Mesothelial cell of epicardium (in vitro differentiated cells): ENCODE measurements around the gene CTNNA3. TPM values are rescaled to one million over a fixed set of nuclear protein-coding genes. Genes with fewer than 3 reads are reported as not detected.

Source experiments
- DNase-seq, 2 experiments: peaks; one replicate each; pipeline ENCODE4 v3.0.0; 2021; ENCODE audit warnings: low spot score in 2 of 2; ENCODE audit not compliant: unreplicated experiment in 2 of 2
- H3K27ac Mint-ChIP-seq: 2 replicates; pipeline ENCODE4 v1.8.0; 2021; ENCODE audit warnings: mixed read lengths
- H3K27me3 Mint-ChIP-seq: 2 replicates; pipeline ENCODE4 v1.8.0; 2021; ENCODE audit warnings: low read depth, mixed read lengths
- H3K36me3 Mint-ChIP-seq: 2 replicates; pipeline ENCODE4 v1.8.0; 2021; ENCODE audit warnings: mixed read lengths
- H3K4me1 Mint-ChIP-seq: 2 replicates; pipeline ENCODE4 v1.8.0; 2021; ENCODE audit warnings: mixed read lengths
- H3K4me3 Mint-ChIP-seq: 2 replicates; pipeline ENCODE4 v1.8.0; 2021; ENCODE audit warnings: mild to moderate bottlenecking, moderate library complexity, mixed read lengths
- H3K9me3 Mint-ChIP-seq: 2 replicates; pipeline ENCODE4 v1.8.0; 2021; ENCODE audit warnings: mixed read lengths
- total RNA-seq: library from RNA; stranded (reverse); gene quantifications from 3 replicates; pipeline ENCODE4 v1.2.1, GENCODE V29; 2021
- TF ChIP-seq, protein P1 (sequence below): fragments of 200-600 bp; sonication (generic); IDR thresholded peaks from one replicate; pipeline ENCODE4 v1.5.0; 2021; ENCODE audit warnings: antibody characterized with exemption; ENCODE audit not compliant: unreplicated experiment

CTNNA3 gene
- total RNA-seq, 1 donor from 2014 or later = 14.2 TPM

DNA sequence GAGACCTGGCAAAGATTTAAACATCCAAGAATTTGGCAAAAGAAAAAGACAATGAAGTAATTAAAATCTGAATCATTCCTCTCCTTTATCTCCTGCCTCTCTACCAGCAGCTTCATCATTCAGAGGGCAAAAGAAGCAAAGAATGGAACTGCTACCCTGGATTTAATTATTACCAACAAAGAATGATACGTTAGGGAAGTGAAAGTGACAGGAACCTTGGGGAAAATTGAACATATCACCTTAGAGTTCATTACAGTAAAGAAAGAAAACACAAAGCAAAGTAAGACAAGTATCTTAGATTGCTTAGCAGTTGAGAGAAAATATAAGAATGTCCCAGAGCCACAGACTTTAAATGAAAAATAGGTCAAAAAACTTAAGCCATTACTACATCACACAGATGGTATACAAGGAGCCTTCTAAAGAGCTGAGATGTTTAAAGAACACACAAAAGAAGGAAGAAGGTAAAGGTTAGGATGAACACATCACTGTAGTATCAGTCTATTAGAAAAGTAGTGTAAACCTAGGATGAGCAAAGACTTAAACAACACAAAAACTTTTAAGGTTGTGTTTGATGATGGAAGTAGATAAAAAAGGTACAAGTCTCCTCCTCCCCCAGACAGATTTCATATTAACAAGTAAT lies 17.5 kb downstream of the CTNNA3 start:
- Mint-ChIP-seq H3K36me3 (peaks cover 2% of the 10 kb centered on the region), H3K27ac (no peak overlapping the region), H3K27me3 (peaks cover 9% of the 10 kb centered on the region), H3K4me3 (no peak overlapping the region), H3K4me1 (no peaks in the 10 kb centered on the region), H3K9me3 (peaks cover 10% of the 10 kb centered on the region)
- TF ChIP-seq, protein P1, sequence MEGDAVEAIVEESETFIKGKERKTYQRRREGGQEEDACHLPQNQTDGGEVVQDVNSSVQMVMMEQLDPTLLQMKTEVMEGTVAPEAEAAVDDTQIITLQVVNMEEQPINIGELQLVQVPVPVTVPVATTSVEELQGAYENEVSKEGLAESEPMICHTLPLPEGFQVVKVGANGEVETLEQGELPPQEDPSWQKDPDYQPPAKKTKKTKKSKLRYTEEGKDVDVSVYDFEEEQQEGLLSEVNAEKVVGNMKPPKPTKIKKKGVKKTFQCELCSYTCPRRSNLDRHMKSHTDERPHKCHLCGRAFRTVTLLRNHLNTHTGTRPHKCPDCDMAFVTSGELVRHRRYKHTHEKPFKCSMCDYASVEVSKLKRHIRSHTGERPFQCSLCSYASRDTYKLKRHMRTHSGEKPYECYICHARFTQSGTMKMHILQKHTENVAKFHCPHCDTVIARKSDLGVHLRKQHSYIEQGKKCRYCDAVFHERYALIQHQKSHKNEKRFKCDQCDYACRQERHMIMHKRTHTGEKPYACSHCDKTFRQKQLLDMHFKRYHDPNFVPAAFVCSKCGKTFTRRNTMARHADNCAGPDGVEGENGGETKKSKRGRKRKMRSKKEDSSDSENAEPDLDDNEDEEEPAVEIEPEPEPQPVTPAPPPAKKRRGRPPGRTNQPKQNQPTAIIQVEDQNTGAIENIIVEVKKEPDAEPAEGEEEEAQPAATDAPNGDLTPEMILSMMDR = no peak
- no peak for DNase-seq

DNA sequence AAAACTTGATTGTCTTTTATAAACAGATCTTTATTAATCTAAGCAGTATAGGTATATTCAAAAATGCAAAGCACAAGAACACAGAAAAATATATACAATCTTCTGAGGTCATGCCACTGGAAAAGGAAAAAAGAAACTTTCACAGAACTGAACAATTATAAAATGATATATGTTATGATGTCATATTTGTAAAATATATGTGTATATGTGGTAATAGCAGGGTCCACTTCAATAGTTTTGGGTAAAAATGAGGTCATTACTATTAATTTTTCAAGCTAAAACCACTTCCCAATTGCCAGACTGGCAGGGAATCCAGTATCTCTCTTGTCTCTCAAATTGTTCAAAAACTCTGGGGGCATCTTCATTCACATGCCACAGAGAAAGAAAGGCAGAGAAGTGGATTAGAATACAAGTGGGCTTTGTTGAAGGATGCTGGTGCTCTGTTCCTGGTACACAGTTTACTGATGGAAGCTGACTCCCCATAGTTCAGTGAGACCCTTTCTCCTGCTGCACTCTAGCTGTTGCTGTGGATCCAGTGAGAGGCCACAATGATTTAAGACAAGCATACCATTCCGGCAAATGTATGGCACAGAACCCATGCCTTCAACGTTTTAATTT lies 19.7 kb downstream of the CTNNA3 start:
- no peaks in the 10 kb centered on the region for H3K9me3 Mint-ChIP-seq
- H3K4me3 Mint-ChIP-seq = no peak overlapping the region
- H3K27ac Mint-ChIP-seq = no peak overlapping the region
- no peaks in the 10 kb centered on the region for H3K4me1 Mint-ChIP-seq
- H3K27me3 Mint-ChIP-seq = peaks cover 9% of the 10 kb centered on the region
- DNase-seq = no peak
- TF ChIP-seq, protein P1 = no peak
- no peaks in the 10 kb centered on the region for H3K36me3 Mint-ChIP-seq

DNA sequence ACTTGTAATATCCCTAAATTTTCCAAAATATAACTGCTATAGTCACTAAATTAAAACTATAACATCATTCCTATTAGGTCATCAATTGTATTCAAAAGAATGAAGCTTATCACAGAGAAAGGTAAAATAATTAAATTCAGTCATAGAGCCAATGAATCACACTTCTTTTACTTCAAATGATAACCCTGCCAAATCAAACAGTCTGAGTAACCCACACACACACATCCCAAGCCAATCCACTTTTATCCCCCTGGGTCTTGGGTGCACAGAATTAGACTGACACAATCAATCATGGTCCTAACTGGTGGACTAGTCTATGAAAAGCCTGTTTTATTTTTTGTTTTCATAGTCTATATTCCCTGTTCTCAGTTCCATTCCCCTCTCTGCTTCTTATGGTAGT lies 25.6 kb downstream of the CTNNA3 start:
- Mint-ChIP-seq H3K27ac (no peak overlapping the region), H3K4me3 (no peak overlapping the region), H3K27me3 (no peaks in the 10 kb centered on the region)

DNA sequence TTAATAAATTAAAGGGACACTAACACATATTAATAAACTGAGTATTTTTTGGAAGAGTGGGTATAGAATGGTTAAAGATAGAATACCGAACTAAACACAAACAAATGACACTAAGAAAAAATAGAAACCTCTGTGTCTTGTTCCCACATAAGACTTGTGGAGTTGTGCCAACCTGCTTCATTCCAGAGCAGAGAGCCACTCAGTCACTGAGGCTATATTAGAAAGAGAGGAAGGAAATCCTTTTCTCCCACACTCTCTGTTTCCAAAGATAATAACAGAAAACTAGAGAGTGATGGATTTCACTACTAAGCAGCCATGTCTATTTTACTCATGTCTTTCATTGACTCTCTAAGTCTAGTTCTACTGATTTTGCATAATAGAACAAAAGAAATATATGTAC lies 26.0 kb downstream of the CTNNA3 start:
- TF ChIP-seq, protein P1 = no peak
- H3K4me3 Mint-ChIP-seq = no peak overlapping the region
- H3K27ac Mint-ChIP-seq = no peak overlapping the region
- no peaks in the 10 kb centered on the region for H3K27me3 Mint-ChIP-seq
- H3K9me3 Mint-ChIP-seq = no peaks in the 10 kb centered on the region
- DNase-seq = no peak
- H3K36me3 Mint-ChIP-seq = no peaks in the 10 kb centered on the region
- H3K4me1 Mint-ChIP-seq = peaks cover 1% of the 10 kb centered on the region

More for the DNA sequence above, 25.6 kb downstream of the CTNNA3 start:
- DNase-seq = no peak
- Mint-ChIP-seq H3K36me3 (no peaks in the 10 kb centered on the region), H3K9me3 (no peaks in the 10 kb centered on the region), H3K4me1 (no peaks in the 10 kb centered on the region)
- TF ChIP-seq, protein P1 = no peak

DNA sequence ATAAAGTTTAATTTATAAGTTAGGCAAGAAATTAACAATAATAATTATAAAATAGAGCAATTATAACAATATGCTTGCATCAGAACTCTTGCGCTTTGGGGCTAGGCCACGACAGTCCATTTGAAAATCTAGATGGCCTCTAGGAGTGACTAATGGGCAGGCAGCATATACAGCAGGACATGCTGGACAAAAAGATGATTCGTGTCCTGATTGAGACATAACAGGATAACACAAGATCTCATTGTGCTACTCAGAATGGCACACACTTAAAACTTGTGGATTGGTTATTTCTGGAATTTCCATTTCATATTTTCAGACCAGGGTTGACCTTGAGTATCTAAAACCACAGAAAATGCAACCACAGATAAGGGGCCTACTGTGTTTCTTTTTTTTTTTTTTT lies 27.5 kb downstream of the CTNNA3 start:
- no peak overlapping the region for H3K4me3 Mint-ChIP-seq
- H3K9me3 Mint-ChIP-seq = no peaks in the 10 kb centered on the region
- no peaks in the 10 kb centered on the region for H3K36me3 Mint-ChIP-seq
- no peak overlapping the region for H3K27ac Mint-ChIP-seq
- no peak for DNase-seq
- TF ChIP-seq, protein P1 = no peak
- H3K27me3 Mint-ChIP-seq = no peaks in the 10 kb centered on the region
- peaks cover 7% of the 10 kb centered on the region for H3K4me1 Mint-ChIP-seq
